ENCODE results near the gene ERRFI1.
"Not testable (repeated sequence)": the region's sequence is repeated elsewhere in the genome, so short reads cannot be mapped to it uniquely, and the experiment has no call there.

Gene ERRFI1, protein sequence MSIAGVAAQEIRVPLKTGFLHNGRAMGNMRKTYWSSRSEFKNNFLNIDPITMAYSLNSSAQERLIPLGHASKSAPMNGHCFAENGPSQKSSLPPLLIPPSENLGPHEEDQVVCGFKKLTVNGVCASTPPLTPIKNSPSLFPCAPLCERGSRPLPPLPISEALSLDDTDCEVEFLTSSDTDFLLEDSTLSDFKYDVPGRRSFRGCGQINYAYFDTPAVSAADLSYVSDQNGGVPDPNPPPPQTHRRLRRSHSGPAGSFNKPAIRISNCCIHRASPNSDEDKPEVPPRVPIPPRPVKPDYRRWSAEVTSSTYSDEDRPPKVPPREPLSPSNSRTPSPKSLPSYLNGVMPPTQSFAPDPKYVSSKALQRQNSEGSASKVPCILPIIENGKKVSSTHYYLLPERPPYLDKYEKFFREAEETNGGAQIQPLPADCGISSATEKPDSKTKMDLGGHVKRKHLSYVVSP

GRCh38 chr1:8026153-8026975, at the start of gene ERRFI1:
Gene ERRFI1 (minus strand): TSS chr1:8026309. CDS start chr1:8015619, 10,690 bp downstream.
- DNase-seq, result peak; percentile 25

DNA sequence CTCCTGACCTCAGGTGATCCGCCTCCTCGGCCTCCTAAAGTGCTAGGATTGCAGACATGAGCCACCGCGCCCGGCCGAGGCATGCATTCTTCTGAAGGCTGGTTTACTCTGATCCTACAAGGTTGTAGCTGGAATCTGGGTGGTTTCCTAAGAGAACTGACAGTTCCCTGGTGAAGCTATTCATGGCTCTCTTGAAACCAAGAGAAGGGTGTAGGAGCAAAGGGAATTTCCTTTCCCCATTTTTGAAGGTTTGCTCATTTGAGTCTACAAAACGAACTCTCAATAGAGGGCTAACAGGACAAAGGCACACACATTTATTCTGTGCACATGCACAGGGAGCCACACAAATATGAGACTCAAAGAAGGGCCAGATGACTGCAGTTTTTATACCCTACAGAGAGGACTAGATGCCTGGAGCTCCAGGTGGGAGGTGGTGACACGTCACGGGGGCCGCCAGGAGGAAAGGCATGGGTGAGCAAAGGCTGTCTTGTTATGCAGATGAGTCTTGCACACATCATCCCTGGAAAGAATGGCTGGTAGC, 49.5 kb upstream of the ERRFI1 start:
- no peak for DNase-seq

DNA sequence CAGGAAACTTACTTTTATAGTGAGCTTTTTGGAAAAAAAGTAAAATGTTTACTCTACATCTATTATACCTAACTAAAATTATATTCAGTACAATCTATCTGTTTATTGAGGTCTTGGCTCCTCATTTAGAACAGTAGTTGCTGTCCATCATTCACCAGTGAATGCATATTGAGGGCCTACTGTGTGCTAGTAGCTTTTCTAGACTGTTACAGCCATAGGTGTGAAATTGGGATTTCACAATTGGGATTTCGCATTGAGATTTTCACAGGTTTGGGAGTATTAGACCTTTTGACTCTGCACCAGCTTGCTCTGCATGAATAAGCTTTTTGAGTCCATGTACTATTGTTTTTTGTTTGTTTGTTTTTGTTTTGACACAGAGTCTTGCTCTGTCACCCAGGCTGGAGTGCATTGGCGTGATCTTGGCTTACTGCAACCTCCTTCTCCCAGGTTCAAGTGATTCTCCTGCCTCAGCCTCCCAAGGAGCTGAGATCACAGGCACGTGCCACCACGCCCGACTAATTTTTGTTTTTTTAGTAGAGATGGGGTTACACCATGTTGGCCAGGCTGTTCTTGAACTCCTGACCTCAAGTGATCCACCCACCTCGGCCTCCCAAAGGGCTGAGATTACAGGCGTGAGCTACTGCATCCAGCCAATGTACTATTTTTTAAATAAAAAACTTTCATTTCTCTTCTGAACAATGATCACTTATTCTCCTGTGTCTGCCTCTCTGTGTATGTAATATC, 47.2 kb upstream of the ERRFI1 start:
- DNase-seq, result no peak

GRCh38 chr1:8070381-8070811, 44.3 kb upstream of the ERRFI1 start:
- no peak for DNase-seq

DNA sequence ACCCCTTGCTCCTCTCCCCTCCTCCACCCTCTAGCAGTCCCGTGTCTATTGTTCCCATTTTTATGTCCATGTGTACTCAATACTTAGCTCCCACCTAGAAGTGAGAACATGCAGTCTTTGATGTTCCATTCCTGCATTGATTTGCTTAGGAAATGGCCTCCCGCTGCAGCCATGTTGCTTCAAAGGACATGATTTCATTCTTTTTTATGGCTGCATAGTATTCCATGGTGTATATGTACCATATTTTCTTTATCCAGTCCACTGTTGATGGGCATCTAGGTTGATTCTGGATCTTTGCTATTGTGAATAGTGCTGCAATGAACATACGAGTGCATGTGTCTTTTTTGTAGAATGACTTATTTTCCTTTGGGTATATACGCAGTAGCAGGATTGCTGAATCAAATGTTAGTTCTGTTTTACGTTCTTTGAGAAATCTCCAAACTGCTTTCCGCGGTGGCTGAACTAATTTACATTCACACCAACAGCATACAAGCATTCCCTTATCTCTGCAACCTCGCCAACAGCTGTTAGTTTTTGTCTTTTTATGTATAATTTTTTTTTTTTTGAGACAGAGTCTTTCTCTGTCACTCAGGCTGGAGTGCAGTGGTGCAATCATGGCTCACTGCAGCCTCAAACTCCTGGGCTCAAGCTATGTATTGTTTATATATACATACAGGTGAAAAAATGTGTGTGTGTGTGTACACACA, 43.7 kb upstream of the ERRFI1 start:
- not testable (repeated sequence) for DNase-seq

GRCh38 chr1:8065369-8065768, 39.3 kb upstream of the ERRFI1 start:
- no peak for DNase-seq

- no peak for DNase-seq
Measured at GRCh38 chr1:8063298-8064036, 37.4 kb upstream of the ERRFI1 start.

GRCh38 chr1:8062861-8063260, 36.8 kb upstream of the ERRFI1 start:
- no peak for DNase-seq

DNA sequence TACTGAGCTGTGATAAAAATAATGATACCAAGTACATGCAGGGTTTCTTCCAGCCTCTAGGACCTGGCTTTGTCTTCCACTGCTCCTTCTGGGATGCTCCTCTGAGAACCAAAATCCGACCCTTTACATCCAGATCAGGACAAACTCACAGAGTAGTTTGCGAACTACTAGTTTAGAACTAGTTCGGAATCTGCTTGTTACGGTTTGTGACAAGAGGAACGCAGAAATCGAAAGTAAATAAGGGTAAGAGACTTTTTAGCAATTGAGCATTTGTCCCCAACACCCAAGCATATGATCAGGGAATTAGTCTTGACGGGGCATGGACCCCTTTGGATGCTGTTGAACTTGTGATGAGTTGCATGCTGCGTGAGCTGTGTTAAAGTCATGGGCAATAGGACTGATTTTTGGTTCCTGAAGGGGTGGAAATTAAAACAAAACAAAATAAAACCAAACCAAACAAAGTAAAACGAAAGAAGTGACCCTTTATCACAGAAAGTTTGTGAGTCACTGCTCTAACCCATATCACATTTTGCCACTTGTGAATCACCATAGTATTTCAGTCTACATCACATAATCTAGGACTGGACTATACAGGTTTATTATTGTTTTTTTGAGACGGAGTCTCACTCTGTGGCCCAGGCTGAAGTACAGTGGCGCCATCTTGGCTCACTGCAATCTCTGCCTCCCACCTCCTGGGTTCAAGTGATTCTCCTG, 35.7 kb upstream of the ERRFI1 start:
- no peak for DNase-seq

DNA sequence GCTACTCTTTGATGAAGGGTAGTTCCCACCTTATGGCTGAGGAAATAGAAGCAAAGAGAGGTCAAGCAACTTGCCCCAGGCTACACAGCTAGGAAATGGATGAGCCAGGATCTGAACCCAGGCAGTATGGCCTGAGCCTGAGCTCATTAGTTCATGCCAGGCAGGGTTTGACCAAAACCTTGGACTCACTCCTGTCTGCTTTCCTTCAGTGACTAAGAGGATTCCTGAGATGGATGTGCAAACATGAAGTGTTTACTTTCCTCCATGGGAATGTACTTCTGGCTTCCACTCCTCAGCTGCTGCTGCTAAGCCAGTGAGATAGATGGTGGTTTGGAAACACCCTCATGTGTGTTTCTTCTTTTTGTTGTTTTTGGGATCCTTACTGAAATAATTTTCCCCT, 35.1 kb upstream of the ERRFI1 start:
- no peak for DNase-seq

- no peak for DNase-seq
Measured at GRCh38 chr1:8059161-8059622, 33.1 kb upstream of the ERRFI1 start.

- not testable (repeated sequence) for DNase-seq
Measured at GRCh38 chr1:8057779-8058178, 31.7 kb upstream of the ERRFI1 start.

GRCh38 chr1:8055973-8056372, 29.9 kb upstream of the ERRFI1 start:
- DNase-seq, result no peak

- DNase-seq, result no peak
Measured at GRCh38 chr1:8053878-8054567, 27.9 kb upstream of the ERRFI1 start.

DNA sequence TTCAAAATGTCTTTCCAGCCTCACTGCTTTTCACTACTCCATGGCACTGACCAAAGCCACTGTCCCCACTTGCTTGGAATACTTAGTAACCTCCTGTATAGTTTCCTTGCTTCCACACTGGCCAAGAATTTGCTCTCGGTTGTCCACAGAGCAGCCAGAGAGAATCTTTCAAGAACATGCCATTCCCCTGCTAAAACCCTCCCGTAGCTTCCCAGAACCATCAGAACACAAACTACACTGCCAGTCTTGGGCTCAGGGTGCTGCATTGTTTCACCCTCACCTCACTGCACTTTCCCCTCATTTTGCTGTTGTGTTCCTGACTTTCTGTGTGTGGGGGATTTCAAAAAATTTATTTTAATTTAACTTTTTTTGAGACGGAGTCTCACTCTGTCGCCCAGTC, 25.5 kb upstream of the ERRFI1 start:
- no peak for DNase-seq

- not testable (repeated sequence) for DNase-seq
Measured at GRCh38 chr1:8049229-8049628, 23.1 kb upstream of the ERRFI1 start.

GRCh38 chr1:8047686-8048445, 21.8 kb upstream of the ERRFI1 start:
- DNase-seq, result no peak

GRCh38 chr1:8047112-8047511, 21.0 kb upstream of the ERRFI1 start:
- no peak for DNase-seq

DNA sequence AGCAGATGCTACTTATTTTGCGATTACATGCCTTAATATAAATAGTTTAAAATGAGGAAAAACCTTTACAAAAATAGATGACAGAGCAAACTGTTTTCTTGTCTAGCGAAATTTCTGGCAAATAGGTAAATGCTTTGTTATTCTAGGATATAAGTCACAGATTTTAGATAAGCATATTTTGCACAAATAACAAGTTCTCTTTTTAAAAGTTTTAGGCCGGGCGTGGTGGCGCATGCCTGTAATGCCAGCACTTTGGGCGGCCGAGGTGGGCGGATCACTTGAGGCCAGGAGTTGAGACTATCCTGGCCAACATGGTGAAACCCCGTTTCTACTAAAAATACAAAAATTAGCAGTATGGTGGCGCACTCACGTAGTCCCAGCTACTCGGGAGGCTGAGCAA, 20.3 kb upstream of the ERRFI1 start:
- DNase-seq, result no peak

Measured in NCI-H2081 treated with DMSO at 0.1 percent for 48 hours (cell line).